GM19025 (cell line): ENCODE measurements around the gene MAST3.
"Not testable (repeated sequence)": the region's sequence is repeated elsewhere in the genome, so short reads cannot be mapped to it uniquely, and the experiment has no call there.

Source experiments
- ATAC-seq: cut with Tn5 transposase; IDR thresholded peaks from one replicate; pipeline ENCODE4 v1.9.1; 2021; ENCODE audit warnings: mild to moderate bottlenecking, low read depth, moderate library complexity; ENCODE audit not compliant: unreplicated experiment

Gene MAST3

DNA sequence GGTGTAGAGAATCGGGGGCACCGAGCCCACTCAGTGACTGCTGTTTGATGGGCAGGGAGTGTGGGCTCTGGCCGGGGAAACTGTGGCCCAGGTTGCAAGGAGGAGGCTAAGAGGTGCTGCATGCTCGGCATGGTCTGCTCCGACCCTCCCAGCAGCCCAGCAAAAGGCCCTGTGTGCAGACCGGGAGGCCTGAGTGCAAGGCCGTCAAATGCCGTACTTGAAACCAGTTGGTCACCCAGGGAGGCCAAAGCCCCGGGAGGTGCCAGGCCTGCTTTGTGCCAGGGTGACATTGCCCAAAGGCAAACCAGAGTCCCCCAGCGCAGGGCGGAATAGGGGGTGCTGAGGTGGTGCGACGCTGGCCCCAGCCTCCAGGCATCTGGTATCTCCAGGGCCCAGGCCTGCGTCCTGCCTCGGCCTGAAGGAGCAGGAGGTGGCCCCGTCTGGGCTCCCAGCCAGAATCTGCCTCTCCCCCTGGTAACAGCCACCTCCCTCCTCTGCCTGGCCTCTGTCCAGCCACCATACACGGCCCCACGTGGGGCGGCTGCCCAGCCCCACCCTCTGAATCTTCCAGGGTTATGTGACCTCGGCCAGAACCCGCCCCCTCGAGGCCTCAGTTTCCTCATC lies 59.4 kb downstream of the MAST3 start:
- ATAC-seq, result no peak

DNA sequence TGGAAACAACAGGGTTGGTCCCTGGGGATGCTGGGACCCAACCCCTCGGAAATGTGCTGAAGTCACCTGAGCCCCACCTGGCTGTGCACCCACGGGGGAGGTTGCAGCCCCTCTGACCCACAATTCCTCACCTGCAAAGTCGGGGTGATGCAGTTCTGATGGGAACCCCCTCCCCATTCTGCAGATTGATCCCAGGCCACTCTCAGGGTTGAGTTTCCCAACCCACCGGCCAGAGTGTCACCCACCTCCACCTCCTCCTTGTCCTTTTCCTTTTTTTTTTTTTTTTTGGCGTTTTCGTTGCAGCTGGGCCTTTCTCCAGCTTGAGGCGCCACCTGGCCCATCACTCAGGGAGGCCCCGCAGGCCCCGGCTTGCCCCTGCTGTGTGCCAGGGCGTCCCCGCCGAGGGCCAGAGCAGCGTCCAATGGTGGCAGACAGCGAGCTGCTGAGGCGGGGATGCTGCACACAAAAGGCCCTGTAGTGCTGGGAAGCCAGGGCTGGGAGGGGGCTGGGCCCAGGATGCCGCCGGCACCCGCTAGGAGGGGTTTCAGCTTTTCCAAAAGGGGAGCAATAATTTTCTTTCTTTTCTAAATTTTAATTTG lies 60.0 kb downstream of the MAST3 start:
- ATAC-seq, result no peak

DNA sequence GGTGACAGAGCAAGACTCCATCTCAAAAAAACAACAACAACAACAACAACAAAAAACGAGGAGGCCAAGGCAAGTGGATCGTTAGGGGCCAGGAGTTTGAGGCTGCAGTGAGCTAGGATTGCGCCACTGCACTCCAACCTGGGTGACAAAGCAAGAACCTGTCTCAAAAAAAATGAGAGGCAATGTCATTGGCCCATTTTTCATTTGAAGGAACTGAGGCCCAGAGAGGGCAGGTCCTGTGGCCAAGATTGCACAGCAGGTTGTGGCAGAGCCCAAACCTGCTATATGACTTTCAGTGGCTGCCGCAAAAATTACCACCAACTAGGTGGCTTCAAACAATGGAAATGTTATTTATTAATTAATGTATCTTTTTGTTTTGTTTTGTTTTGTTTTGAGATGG lies 60.9 kb downstream of the MAST3 start:
- no peak for ATAC-seq

DNA sequence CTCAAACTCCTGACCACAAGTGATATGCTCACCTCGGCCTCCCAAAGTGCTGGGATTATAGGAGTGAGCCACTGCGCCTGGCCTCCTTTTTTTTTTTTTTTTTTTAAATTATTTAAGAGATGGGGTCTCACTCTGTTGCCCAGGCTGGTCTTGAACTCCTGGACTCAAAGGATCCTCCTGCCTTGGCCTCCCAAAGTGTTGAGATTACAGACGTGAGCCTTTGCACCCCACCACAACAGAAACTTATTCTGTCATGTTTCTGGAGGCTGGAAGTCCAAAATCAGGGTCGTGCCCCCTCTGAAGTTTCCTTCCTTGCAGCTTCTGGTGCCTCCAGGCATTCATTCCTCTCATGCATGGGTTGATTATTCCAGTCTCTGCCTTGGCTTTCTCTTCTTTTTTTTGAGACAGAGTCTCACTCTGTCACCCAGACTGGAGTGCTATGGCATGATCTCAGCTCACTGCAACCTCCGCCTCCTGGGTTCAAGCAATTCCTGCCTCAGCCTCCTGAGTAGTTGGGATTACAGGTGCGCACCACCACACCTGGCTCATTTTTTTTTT lies 61.6 kb downstream of the MAST3 start:
- not testable (repeated sequence) for ATAC-seq

DNA sequence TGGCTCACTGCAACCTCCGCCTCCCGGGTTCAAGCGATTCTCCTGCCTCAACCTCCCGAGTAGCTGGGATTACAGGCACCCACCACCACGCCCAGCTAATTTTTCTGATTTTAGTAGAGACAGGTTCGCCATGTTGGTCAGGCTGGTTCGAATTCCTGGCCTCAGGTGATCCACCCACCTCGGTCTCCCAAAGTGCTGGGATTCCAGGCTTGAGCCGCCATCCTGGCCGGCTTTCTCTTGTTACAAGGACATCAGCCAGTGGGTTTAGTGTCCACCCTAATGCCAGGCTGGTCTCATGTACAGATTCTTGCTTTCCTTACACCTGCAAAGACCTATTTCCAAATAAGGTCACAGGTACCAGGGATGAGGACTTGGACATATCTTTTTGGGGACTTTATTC lies 62.2 kb downstream of the MAST3 start:
- no peak for ATAC-seq

DNA sequence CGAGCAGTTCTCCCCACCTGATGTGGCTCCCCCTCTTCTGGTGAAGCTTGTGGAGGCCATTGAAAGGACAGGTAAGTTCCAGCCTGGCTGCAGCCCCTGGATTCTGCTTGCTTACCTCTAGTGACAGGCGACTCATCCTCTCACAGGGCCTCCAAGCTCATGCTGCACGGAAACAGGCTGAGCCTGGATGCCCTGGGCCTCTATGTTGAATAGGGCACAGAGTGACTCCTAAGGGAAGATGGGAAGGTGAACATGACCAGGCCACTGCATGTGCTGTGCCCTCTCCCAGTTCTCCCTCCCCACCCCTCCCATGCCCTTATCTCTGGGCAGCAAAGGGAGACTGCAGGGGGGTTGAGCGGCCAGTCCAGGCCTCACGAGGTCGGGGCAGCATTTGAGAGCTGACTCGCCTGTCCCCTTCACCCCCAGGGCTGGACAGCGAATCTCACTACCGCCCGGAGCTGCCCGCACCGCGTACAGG lies 63.0 kb downstream of the MAST3 start:
- ATAC-seq, result no peak

DNA sequence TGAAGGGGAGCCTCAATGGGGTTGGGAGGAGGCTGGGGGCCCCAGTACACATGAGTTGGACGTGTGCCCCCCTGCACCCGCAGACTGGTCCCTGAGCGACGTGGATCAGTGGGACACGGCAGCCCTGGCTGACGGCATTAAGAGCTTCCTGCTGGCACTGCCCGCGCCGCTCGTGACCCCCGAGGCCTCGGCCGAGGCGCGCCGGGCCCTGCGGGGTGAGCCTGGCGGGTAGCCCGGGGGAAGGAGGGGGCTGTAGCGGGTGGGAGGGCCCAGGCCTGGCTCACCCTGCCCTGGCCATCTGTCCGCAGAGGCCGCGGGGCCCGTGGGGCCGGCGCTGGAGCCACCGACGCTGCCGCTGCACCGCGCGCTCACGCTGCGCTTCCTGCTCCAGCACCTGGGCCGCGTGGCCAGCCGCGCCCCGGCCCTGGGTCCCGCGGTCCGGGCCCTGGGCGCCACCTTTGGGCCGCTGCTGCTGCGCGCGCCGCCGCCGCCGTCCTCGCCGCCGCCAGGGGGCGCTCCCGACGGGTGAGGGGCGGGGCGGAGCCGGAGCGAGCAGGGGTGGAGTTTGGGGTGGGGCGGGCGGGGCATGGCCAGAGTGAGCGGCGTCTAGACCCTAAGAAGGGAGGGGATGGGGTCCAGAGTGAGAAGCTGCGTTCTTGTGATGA lies 63.5 kb downstream of the MAST3 start:
- no peak for ATAC-seq

DNA sequence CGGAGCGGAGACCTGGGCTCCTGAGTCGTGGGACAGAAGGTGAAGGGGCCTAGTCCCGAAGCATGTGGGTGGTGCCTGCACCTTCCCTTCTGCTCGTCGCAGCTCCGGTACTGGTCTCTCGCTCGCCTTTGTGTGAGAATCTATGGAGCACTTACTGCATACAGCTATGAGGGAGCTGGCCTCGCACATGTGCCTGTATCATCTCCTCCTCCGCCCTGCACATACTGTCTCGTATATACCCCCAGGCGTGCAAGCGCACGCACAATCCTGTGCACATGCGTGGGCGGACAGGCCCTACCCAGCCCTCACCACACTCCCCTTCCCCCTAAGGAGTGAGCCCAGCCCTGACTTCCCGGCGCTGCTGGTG lies 64.0 kb downstream of the MAST3 start:
- no peak for ATAC-seq

DNA sequence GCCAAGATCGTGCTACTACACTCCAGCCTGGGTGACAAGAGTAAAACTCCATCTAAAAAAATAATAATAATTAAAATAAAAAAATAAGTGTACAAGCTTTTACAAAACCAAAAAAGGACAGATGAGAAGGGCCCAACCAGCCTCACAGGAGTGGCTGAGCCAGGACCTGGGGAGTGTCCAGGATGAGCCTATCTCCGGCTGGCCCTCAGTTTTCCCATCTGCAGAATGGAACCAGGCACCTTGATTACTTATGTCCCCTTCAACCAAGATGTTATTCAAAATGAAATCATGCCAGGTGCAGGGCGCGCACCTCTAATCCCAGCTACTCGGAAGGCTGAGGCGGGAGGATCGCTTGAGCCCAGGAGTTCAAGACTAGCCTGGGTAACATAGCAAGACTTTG lies 66.5 kb downstream of the MAST3 start:
- no peak for ATAC-seq

DNA sequence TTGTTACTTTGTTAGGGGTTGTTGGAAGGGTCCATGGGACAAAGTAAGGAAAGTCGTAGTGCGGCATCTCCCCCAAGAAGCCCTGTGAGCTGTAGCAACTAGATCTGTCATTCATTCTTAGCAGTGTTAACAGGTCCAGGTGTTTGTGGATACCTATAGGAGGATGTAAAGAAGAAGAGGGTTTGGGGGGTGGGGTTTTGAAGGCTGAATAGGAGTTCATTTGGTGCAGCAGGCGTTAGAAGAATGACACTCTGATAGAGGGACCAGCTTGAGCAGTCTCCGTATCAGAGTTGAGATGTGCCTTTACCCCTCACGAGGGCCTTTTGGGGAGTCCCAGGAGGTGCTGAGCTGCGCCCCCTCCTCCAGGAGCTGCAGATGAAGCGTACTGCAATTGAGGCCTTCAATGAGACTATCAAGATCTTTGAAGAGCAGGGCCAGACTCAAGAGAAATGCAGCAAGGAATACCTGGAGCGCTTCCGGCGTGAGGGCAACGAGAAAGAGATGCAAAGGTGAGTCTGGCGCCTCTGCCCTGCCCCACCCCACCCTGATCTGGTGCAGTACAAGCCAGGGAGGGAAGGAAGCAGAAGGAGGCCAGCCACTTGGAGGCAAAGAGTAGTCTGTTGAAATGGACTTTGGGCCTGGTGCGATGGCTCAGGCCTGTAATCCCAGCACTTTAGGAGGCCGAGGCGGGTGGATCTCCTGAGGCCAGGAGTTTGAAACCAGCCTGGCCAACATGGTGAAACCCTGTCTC lies 68.4 kb downstream of the MAST3 start:
- no peak for ATAC-seq

DNA sequence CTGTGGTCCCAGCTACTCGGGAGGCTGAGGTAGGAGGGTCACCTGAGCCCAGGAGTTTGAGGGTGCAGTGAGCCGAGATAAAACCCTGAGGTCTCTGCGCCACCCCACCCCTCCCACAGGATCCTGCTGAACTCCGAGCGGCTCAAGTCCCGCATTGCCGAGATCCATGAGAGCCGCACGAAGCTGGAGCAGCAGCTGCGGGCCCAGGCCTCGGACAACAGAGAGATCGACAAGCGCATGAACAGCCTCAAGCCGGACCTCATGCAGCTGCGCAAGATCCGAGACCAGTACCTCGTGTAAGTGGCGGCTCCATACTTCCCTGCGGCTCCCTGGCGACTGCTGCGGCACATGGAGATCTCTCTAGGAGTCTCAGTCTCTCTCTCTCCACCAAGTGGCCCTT lies 69.4 kb downstream of the MAST3 start:
- ATAC-seq, result no peak

DNA sequence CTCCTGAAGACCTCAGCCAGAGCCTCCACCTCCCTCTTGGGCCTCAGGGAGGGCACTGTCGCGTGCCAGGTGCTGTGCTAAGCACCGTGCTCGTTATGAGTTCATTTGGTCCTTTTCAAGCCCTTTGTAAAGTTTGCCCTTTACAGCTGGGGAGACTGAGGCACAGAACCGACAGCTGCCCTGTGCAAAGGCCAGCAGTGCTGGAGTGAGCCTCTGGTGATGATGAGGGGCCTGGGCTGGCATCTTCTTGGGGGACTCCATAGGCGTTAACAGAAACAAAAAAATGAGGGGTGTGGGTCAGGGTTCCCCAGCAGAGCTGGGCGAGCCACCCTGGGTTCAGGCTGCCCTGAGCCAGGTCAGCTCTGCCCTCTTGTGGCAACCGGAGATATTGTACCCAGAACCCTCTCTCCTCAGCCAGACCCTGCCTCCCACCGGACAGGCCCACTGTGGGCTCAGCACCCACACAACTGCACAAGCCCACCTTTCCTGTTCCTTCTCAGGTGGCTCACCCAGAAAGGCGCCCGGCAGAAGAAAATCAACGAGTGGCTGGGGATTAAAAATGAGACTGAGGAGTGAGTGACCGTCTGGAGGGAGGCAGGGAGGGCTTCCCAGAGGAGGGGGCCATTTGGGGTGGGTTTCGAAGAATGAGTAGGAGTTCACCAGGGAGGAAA lies 70.5 kb downstream of the MAST3 start:
- no peak for ATAC-seq

DNA sequence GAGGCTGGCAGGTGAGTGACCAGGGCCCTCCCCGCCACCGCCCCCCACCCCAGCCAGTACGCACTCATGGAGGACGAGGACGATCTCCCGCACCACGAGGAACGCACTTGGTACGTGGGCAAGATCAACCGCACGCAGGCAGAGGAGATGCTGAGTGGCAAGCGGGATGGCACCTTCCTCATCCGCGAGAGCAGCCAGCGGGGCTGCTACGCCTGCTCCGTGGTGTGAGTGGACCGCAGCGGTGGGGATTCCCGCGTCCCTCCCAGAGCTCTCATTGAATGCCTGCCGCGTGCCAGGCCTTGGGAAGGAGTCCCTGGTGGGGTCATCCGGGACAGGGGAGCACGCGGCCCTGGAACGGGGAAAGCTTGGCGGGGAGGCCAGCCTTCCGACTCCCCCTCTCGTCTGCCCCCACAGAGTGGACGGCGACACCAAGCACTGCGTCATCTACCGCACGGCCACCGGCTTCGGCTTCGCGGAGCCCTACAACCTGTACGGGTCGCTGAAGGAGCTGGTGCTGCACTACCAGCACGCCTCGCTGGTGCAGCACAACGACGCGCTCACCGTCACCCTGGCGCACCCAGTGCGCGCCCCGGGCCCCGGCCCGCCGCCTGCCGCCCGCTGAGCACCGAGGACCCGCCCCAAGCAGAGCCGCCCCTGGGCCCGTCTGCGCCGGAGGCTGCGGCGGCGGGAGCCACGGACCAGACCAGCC lies 71.2 kb downstream of the MAST3 start:
- no peak for ATAC-seq

DNA sequence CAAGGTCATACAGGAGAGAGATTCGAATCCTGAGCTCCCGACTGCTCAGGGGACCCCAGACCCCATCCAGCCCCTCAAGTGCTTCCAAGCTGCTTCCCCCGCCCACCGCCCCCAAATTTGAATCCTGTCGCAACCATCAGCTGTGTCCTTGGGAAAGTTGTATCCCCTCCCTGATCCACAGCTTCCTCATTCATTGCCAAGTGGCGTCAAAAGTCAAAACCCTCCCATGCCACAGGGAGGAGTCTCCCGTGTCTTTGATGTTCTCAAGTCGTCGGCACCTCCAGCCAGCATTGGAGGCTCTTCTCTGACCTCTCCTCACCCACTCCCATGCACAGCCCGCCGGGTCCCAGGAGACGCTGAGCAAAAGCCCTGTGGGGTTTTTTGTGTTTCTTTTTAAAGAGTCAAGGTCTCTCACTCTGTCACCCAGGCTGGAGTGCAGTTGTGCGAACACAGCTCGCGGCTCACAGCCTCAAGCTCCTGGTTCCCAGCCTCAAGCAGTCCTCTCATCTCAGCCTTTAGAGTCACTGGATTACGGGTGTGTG lies 73.2 kb downstream of the MAST3 start:
- ATAC-seq, result no peak

DNA sequence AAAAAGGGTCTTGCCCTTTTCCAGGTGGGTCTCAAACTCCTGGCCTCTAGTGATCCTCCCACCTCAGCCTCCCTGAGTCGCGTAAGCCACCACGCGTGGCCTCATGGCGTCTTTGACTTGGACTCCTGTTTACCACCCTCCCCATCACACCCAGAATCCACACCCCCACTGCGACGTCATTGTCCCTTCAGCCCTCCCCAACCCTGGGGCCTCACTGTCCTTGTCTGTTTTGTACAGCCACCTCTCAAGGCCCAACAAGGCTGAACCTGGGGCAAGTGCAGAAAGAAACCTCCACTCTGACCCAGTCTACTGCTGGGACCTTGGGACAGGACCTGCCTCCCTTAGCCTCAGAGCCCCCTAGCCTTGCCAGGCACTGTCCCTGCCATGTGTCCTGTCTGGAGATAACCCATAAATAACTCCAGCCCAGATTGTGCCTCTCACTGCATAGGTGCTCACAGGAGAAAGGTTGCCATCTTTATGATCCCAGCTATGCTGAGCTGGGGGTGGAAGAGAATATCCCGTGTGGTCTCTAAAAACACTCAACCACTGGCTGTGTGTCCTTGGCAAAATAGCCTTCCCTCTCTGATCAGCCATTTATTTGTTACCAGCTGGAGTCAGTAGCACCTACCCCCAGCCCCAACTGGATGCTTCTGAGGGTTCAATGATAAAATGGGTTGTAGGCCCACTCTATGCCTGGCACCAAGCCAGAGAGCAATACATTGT lies 74.2 kb downstream of the MAST3 start:
- no peak for ATAC-seq

DNA sequence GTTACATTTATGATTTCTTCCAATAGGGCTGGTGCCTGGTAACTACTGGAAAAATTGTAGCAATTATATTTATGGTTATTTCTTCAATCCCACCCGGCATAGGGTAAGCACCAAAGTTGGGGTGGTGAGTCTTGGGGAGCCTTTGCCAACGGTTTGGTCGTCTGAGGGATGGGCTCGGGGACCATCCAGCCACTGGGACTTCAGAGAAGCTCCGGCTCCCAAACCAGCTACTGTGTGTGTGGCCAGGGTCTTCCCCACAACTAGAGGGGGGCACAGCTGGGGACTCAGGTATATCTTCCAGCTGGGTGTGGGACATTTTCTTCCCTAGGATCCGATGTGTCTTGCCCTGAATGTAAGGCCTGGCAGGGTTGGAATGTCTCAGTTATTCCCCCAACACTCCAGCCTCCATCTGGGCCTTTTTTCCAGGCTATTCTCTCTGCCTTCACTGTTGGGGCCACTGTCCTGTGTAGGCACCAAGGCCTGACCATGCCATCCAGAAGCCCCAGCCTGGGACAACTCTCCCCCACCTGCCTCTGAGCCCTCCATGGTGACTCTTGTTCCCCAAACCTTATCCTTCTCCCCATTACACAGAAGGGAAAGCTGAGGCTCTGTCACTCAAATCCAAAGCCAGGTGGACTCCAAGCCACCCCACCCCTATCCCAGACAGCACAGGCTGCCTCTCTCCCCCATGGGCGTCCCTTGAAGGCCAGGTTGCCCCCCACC lies 74.9 kb downstream of the MAST3 start:
- no peak for ATAC-seq

DNA sequence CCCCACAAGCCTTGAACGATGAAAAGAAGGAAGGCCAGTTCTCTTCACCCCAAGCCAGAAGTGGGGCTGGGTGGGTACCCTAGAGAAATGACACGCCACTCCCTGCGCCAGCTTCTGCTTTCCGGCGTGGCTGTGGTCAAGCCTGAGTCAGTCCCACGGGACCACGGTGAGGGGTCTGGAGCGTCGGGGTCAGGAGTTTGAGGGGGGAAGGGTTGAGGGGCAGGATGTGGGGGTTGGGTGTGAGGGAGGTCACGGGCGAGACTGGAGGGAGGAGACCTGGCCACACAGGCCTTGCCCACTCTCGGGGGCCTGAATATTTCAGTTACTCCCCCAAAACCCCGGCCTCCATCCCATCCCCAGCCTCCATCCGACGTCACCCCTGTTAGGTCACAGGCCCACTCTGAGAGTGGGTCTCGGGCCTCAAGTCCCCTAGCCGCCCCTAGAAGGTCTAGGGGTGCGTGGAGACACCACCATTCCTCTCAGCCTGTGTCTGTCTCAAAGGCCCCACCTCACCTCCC lies 75.5 kb downstream of the MAST3 start:
- peak; percentile 4 for ATAC-seq
